Activated CD4-positive, alpha-beta T cell treated with anti-CD3 and anti-CD28 coated beads for 48 hours (primary cell): Measurements from ENCODE around the gene PXK.

Source experiments
- DNase-seq: peaks from one replicate; pipeline ENCODE4 v3.0.0-alpha.2; 2020

The PXK gene

DNA sequence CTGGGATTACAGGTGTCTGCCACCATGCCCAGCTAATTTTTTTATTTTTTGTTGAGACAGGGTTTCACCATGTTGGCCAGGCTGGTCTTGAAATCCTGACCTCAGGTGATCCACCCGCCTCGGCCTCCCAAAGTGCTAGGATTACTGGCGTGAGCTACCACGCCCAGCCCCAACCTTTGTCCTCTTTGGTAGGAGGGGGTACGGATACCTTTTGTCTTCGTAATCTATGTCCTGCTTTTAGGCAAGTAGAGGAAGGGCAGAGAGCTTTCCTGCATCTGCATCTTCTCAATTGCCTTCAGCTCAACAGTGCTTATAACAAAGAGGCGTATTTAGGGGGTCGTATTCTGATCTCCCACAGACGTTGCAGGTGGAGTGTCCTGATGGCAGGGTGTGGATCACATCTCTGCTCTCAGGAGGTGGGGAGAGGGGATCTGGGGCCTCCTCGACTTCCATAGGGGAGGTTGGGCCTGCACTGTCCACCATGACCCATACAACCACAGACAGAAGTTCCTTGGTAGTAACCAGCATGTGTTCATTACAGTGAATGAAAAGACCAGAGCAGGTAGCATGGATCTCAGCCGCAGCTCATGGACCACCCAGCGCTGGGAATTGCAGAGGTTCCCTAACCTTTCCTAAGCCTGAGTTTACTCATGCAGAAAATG, 137.8 kb downstream of the PXK start:
- no peak for DNase-seq

DNA sequence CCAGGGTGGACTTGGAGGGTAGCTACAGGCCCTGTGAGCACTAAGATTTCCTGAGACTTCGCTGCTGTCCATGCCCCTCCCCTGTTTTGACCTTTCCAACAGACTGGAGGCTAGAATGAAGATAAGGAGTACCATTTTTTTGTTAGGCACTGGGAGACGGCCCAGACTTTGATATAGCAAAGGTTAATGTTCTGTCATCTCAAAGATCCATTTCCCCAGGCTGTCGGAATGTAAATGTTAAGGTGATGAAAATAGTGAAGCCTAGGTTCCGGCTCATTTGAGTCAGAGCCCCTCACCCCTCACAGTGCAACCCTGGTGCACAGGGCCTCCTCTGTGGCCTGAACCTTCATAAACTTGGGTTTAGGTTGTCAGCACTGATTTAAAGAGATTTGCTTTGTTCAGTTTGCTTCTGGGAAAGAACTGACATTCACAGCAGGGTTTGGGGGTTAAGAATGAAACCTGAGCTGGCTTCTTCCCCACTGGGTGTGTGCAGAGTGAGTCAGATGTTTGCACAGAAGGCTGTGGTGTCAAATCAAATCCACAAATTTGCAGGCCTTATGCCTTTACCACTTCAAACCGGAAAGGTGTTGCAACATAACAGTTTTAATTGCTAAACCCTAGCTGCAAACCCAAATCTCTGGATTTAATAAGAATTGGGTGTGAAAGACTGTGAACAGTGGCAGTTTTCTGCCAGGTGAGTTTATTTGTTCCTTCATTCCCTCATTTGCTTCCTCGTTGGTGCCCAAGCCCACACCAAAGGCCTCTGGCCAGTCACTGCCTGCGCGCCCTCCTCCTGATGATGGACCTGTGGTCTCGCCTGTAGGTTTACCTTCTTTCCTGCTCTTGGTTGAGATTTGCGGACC, 138.6 kb downstream of the PXK start:
- DNase-seq = peak; percentile 73

DNA sequence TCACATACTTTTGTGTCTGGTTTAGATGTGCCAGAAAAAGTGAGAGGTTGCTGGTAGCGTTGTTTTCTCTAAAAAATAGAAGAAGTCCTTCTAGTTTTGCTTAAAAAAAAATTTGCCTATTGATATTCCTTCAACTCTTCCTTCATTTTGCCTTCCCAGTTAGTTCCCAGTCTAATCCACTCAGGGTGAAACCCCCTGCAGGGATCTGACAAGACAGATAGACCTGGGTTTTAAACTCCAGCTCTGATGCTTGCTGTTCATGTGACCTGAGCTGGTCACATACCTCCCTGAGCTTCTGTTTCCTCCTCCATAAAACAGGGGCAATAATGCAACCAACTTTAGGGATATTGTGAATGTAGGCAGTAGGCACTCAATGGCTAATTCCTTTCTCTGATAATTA, 140.6 kb downstream of the PXK start:
- DNase-seq = no peak

DNA sequence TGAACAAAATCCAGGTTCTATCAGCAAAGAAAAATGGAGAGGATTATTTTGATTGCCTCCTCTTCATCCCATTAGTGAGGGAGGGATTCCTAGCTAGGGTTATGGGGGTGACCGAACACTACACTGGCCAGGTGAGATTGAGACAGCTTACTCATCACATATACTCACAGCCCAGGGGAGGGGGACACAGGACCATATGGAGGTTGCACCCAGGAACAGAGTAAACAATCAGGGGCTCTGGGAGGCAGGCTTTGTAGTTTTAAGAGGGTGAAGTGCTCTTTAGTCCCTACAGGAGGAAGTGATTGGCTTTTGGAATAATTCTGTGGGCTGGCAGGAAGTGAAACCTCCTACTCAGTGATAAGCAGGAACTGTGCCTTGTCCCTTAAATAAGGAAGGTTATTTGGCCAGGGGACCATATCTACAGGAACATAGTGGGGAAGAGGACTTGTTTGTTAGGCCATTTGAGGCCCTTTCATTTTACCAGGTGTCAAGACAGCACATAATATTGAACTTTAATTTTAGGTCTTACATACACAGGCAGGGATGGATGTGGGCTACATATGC, 141.7 kb downstream of the PXK start:
- DNase-seq = no peak

DNA sequence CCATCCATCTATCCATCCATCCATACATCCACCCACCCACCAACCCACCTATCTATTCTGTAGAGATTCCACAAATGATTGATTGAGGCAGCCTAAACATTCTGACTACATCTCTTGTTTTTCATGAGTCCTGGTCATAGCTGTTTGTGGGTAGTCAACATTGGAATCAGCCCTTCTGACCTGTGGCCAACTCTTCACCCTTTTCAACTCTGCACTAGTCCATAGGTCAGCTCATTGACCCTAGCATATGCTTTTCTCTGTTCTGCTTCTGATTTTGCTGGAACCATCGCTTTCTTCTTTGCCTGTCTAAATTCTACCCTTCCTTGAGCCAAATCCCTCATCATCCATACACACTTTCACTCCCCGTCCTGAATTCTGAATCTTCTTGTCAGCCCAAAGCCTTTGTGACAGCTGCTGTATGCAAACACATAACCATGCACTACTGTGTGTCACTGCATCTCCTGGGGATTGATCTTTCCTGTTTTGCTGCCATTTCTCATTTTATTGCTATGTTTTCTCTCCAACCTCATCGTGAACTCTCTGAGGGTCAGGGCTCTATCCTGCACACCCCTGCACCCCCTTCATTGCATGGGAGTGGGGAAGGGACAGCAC, 142.4 kb downstream of the PXK start:
- no peak for DNase-seq
